ENCODE data around the gene SPAG17. TPM values are rescaled to one million over a fixed set of nuclear protein-coding genes. Genes with fewer than 3 reads are reported as not detected.
"Not testable (repeated sequence)": the region's sequence is repeated elsewhere in the genome, so short reads cannot be mapped to it uniquely, and the experiment has no call there.

The SPAG17 gene
- total RNA-seq, 2 experiments from 2014 or later = not detected

- POLR2A ChIA-PET = interaction anchor here (0.9 to 1.1 kb wide), 2 partner anchors 14 to 21 kb away, joined by 3 to 6 read pairs; no protein-coding TSS in a partner anchor
- Mint-ChIP-seq H3K9me3 (no peaks in the 10 kb centered on the region), H3K4me3 (peak within 1 kb of the TSS; percentile 96), H3K36me3 (peaks cover 21% of the 10 kb centered on the region), H3K4me1 (ENCODE audit: low read depth) (peaks cover 48% of the 10 kb centered on the region), H3K27ac (peak within 1 kb of the TSS; percentile 86), H3K27me3 (no peaks in the 10 kb centered on the region)
- intact Hi-C loops (cut with micrococcal nuclease) = loop anchor here (1.0 to 10.0 kb wide), 4 partner anchors 34 to 1211 kb away; partner anchors contain the start of genes MAN1A2, TENT5C and WARS2
- DNase-seq = peak; percentile 98
- CTCF ChIA-PET = interaction anchor here (1.0 to 1.2 kb wide), 3 partner anchors 34 to 395 kb away, joined by 3 to 6 read pairs (median 4); no protein-coding TSS in a partner anchor
These were observed 255.5 kb downstream of the SPAG17 start, which contains the start of the genes GDAP2 and WDR3 for GRCh38 chr1:117929343-117930172. TSS of gene GDAP2 (minus strand) at chr1:117929621. CDS start at chr1:117920357, 9,264 bp downstream. TSS of gene WDR3 (plus strand) at chr1:117929739. CDS start at chr1:117933320, 3,581 bp downstream.

GRCh38 chr1:117928881-117929342 is 256.1 kb downstream of the SPAG17 start:
- Mint-ChIP-seq H3K36me3 (peaks cover 23% of the 10 kb centered on the region), H3K9me3 (no peaks in the 10 kb centered on the region), H3K27ac (peak overlapping the region; percentile 86), H3K4me1 (ENCODE audit: low read depth) (peaks cover 48% of the 10 kb centered on the region), H3K27me3 (no peaks in the 10 kb centered on the region), H3K4me3 (peak overlapping the region; percentile 96)
- DNase-seq = peak; percentile 57
- POLR2A ChIA-PET = interaction anchor here (0.9 kb wide), 1 partner anchor 14 kb away, joined by 6 read pairs; no protein-coding TSS in a partner anchor
- CTCF ChIA-PET = interaction anchor here (1.0 to 1.3 kb wide), 3 partner anchors 33 to 395 kb away, joined by 3 to 9 read pairs (median 6); no protein-coding TSS in a partner anchor
- intact Hi-C loops (cut with micrococcal nuclease) = loop anchor here (1.0 to 10.0 kb wide), 4 partner anchors 34 to 1211 kb away; partner anchors contain the start of genes MAN1A2, TENT5C and WARS2

- Mint-ChIP-seq H3K27me3 (no peaks in the 10 kb centered on the region), H3K36me3 (peaks cover 11% of the 10 kb centered on the region), H3K9me3 (no peaks in the 10 kb centered on the region), H3K4me1 (ENCODE audit: low read depth) (peaks cover 27% of the 10 kb centered on the region), H3K4me3 (no peak overlapping the region), H3K27ac (no peak overlapping the region)
- ChIA-PET POLR2A (no interaction called here), CTCF (interaction anchor here (1.0 to 1.8 kb wide), 2 partner anchors 30 to 32 kb away, joined by 3 to 5 read pairs; no protein-coding TSS in a partner anchor)
- DNase-seq = no peak
- intact Hi-C loops (cut with micrococcal nuclease) = loop anchor here (10.0 kb wide), 2 partner anchors 321 to 561 kb away; partner anchors contain the start of genes MAN1A2 and TENT5C
These were observed 259.0 kb downstream of the SPAG17 start for GRCh38 chr1:117925981-117926380.

- H3K27ac Mint-ChIP-seq; DNase-seq; H3K27me3 Mint-ChIP-seq; CTCF ChIA-PET; H3K4me3 Mint-ChIP-seq; H3K4me1 Mint-ChIP-seq (ENCODE audit: low read depth); POLR2A ChIA-PET; H3K9me3 Mint-ChIP-seq: not testable (repeated sequence)
- intact Hi-C loops (cut with micrococcal nuclease) = loop anchor here (10.0 kb wide), 2 partner anchors 318 to 558 kb away; partner anchors contain the start of genes MAN1A2 and TENT5C
- H3K36me3 Mint-ChIP-seq = peaks cover 15% of the 10 kb centered on the region
These were observed 262.3 kb downstream of the SPAG17 start for GRCh38 chr1:117922717-117923116.

GRCh38 chr1:117921991-117922390 is 263.0 kb downstream of the SPAG17 start:
- Mint-ChIP-seq H3K4me1 (ENCODE audit: low read depth) (peaks cover 5% of the 10 kb centered on the region), H3K36me3 (peaks cover 20% of the 10 kb centered on the region), H3K9me3 (no peaks in the 10 kb centered on the region), H3K27me3 (no peaks in the 10 kb centered on the region), H3K4me3 (no peak overlapping the region), H3K27ac (no peak overlapping the region)
- ChIA-PET POLR2A (interaction anchor here (0.6 kb wide), 1 partner anchor 785 kb away, joined by 3 read pairs; no protein-coding TSS in a partner anchor), CTCF (no interaction called here)
- DNase-seq = no peak
- intact Hi-C loops (cut with micrococcal nuclease) = loop anchor here (10.0 kb wide), 2 partner anchors 317 to 557 kb away; partner anchors contain the start of genes MAN1A2 and TENT5C

- intact Hi-C loops (cut with micrococcal nuclease) = no loop called here
- no peak overlapping the region for H3K4me3 Mint-ChIP-seq
- DNase-seq = no peak
- H3K36me3 Mint-ChIP-seq = peaks cover 37% of the 10 kb centered on the region
- ChIA-PET POLR2A (no interaction called here), CTCF (interaction anchor here (1.0 kb wide), 1 partner anchor 9 kb away, joined by 3 read pairs; no protein-coding TSS in a partner anchor)
- no peak overlapping the region for H3K27ac Mint-ChIP-seq
- H3K4me1 Mint-ChIP-seq (ENCODE audit: low read depth) = no peaks in the 10 kb centered on the region
- H3K9me3 Mint-ChIP-seq = no peaks in the 10 kb centered on the region
- no peaks in the 10 kb centered on the region for H3K27me3 Mint-ChIP-seq
These were observed 265.7 kb downstream of the SPAG17 start for GRCh38 chr1:117919376-117919775.

GRCh38 chr1:117911051-117911450 is 274.0 kb downstream of the SPAG17 start:
- POLR2A ChIA-PET = no interaction called here
- peaks cover 2% of the 10 kb centered on the region for H3K4me1 Mint-ChIP-seq (ENCODE audit: low read depth)
- CTCF ChIA-PET = interaction anchor here (0.6 to 5.8 kb wide), 2 partner anchors 16 kb away, joined by 3 to 38 read pairs; no protein-coding TSS in a partner anchor
- peaks cover 35% of the 10 kb centered on the region for H3K36me3 Mint-ChIP-seq
- intact Hi-C loops (cut with micrococcal nuclease) = no loop called here
- H3K9me3 Mint-ChIP-seq = no peaks in the 10 kb centered on the region
- no peak for DNase-seq
- no peak overlapping the region for H3K27ac Mint-ChIP-seq
- H3K4me3 Mint-ChIP-seq = no peak overlapping the region
- H3K27me3 Mint-ChIP-seq = no peaks in the 10 kb centered on the region

GRCh38 chr1:117905019-117905418 is 280.0 kb downstream of the SPAG17 start:
- POLR2A ChIA-PET = no interaction called here
- Mint-ChIP-seq H3K9me3 (no peaks in the 10 kb centered on the region), H3K4me3 (no peak overlapping the region), H3K27ac (no peak overlapping the region), H3K4me1 (ENCODE audit: low read depth) (peaks cover 3% of the 10 kb centered on the region), H3K36me3 (peaks cover 28% of the 10 kb centered on the region), H3K27me3 (no peaks in the 10 kb centered on the region)
- DNase-seq = no peak
- CTCF ChIA-PET = interaction anchor here (5.8 kb wide), 1 partner anchor 10 kb away, joined by 38 read pairs; no protein-coding TSS in a partner anchor
- intact Hi-C loops (cut with micrococcal nuclease) = no loop called here

- Mint-ChIP-seq H3K27me3 (no peaks in the 10 kb centered on the region), H3K4me1 (ENCODE audit: low read depth) (peaks cover 4% of the 10 kb centered on the region), H3K9me3 (no peaks in the 10 kb centered on the region), H3K4me3 (no peak overlapping the region), H3K27ac (no peak overlapping the region), H3K36me3 (peaks cover 28% of the 10 kb centered on the region)
- POLR2A ChIA-PET = no interaction called here
- intact Hi-C loops (cut with micrococcal nuclease) = no loop called here
- CTCF ChIA-PET = no interaction called here
- no peak for DNase-seq
These were observed 280.5 kb downstream of the SPAG17 start for GRCh38 chr1:117904485-117904884.
